Mesodermal cell (in vitro differentiated cells): ENCODE measurements around the gene FKBP14.
"Not testable (repeated sequence)": the region's sequence is repeated elsewhere in the genome, so short reads cannot be mapped to it uniquely, and the experiment has no call there.

Experiments used
- H3K27ac ChIP-seq: 2 replicates; pipeline ENCODE4 v1.7.0; 2013; ENCODE audit warnings: mild to moderate bottlenecking, low read depth, low read length, moderate library complexity; ENCODE audit not compliant: severe bottlenecking
- H3K36me3 ChIP-seq: 2 replicates; pipeline ENCODE4 v1.7.1; 2013; ENCODE audit warnings: mild to moderate bottlenecking, low read length, moderate library complexity; ENCODE audit not compliant: control insufficient read depth, insufficient read depth
- H3K4me1 ChIP-seq: one replicate; pipeline ENCODE4 v1.7.1; 2013; ENCODE audit warnings: mild to moderate bottlenecking, low read length; ENCODE audit not compliant: insufficient read depth, control insufficient read depth, poor library complexity, severe bottlenecking
- H3K4me3 ChIP-seq: 2 replicates; pipeline ENCODE4 v1.7.0; 2013; ENCODE audit warnings: low read length, control low read depth, mild to moderate bottlenecking; ENCODE audit not compliant: insufficient read depth, poor library complexity, severe bottlenecking; ENCODE audit errors: extremely low read depth
- H3K9me3 ChIP-seq: 2 replicates; pipeline ENCODE4 v1.7.1; 2013; ENCODE audit warnings: mild to moderate bottlenecking, low read length, moderate library complexity; ENCODE audit not compliant: control insufficient read depth
- WGBS, 2 experiments: methylation state at CpG; one replicate each; pipeline ENCODE4 v1.1.5; 2013; ENCODE audit warnings: missing lambda C conversion rate in 2 of 2; ENCODE audit not compliant: insufficient coverage in 2 of 2; 5-methylcytosine and 5-hydroxymethylcytosine counted together

The FKBP14 gene

GRCh38 chr7:29974286-29974685 lies 52.2 kb downstream of the FKBP14 start:
- Histone ChIP-seq H3K27ac (no peak overlapping the region), H3K4me1 (peaks cover 16% of the 10 kb centered on the region), H3K4me3 (no peak overlapping the region), H3K36me3 (peaks cover 35% of the 10 kb centered on the region), H3K9me3 (no peaks in the 10 kb centered on the region)
- 60 to 88% methylated on average over 1 to 2 of the region's 3 CpGs for WGBS, 2 experiments

DNA sequence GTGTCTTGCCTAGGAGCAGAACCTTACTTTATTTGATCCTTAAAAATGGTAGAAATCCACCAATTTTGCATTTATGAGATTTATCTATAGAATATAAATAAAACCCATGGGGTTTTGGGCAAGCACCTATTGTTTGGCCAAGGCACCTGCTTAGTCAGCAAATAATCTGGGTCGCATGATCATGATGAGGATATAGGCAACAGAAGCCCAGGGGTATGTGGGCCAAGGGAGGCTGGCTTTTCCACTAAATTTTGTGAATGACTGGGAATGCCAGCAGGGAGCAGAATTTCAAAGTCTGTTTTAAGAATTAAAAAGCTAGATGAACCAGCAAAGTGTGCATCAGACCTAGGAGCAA lies 54.2 kb downstream of the FKBP14 start:
- H3K9me3 ChIP-seq, result no peaks in the 10 kb centered on the region
- no peak overlapping the region for H3K27ac ChIP-seq
- H3K4me1 ChIP-seq, result peaks cover 19% of the 10 kb centered on the region
- peaks cover 32% of the 10 kb centered on the region for H3K36me3 ChIP-seq
- WGBS, 2 experiments, result 92 to 100% methylated on average over 1 of the region's 1 CpG
- no peak overlapping the region for H3K4me3 ChIP-seq

- H3K9me3 ChIP-seq, result no peaks in the 10 kb centered on the region
- H3K4me1 ChIP-seq, result peaks cover 13% of the 10 kb centered on the region
- 67% methylated on average over 1 of the region's 5 CpGs; no CpG with 5 or more reads in 1 of the 2 experiments for WGBS, 2 experiments
- H3K27ac ChIP-seq, result no peak overlapping the region
- peaks cover 32% of the 10 kb centered on the region for H3K36me3 ChIP-seq
- no peak overlapping the region for H3K4me3 ChIP-seq
Measured at GRCh38 chr7:29971566-29972314, 54.8 kb downstream of the FKBP14 start.

GRCh38 chr7:29970158-29970557 lies 56.3 kb downstream of the FKBP14 start:
- no peaks in the 10 kb centered on the region for H3K9me3 ChIP-seq
- peaks cover 37% of the 10 kb centered on the region for H3K36me3 ChIP-seq
- peaks cover 13% of the 10 kb centered on the region for H3K4me1 ChIP-seq
- no peak overlapping the region for H3K27ac ChIP-seq
- WGBS, 2 experiments, result 40 to 67% methylated on average over 1 of the region's 1 CpG
- H3K4me3 ChIP-seq, result no peak overlapping the region

GRCh38 chr7:29969738-29970137 lies 56.8 kb downstream of the FKBP14 start:
- Histone ChIP-seq H3K4me1 (peaks cover 13% of the 10 kb centered on the region), H3K9me3 (no peaks in the 10 kb centered on the region), H3K27ac (no peak overlapping the region), H3K36me3 (peaks cover 42% of the 10 kb centered on the region), H3K4me3 (no peak overlapping the region)
- 83 to 88% methylated on average over 2 of the region's 2 CpGs for WGBS, 2 experiments

DNA sequence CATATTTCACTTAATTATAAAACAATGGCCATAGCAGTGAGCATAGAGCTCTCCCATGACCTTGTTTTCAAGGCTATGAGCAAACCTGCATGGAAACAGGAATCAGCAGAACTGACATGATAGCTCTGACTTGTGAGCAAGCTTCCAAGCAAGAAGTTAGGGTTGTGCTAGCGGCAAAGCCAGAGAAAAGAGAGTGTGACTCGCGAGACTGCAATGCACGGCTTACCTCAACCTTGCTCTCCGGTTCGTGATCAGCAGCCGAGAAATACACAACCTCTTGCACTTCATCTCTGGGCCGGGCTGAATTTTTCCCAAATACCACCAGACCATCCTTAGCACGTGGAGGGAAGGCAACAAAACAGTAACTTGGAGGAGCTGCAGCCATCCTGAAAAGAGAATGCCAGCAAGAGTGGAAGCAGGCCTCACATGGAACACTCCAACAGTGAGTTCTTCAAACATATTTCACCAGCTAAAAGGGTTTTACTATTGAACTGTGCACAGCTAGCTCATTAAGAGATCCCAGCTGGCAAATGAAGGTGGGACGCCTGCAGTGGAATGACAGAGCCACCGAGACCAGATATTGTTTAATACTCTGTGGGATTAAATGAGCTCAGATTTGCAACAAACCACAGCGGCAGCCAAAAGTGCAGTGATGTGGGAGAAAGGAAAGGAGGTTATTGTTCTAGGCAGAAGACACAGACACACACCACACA lies 57.7 kb downstream of the FKBP14 start:
- WGBS, 2 experiments, result 89 to 94% methylated on average over 6 to 9 of the region's 12 CpGs
- H3K4me1 ChIP-seq, result peaks cover 13% of the 10 kb centered on the region
- peaks cover 50% of the 10 kb centered on the region for H3K36me3 ChIP-seq
- H3K9me3 ChIP-seq, result no peaks in the 10 kb centered on the region
- no peak overlapping the region for H3K4me3 ChIP-seq
- peak overlapping the region; percentile 44 for H3K27ac ChIP-seq

DNA sequence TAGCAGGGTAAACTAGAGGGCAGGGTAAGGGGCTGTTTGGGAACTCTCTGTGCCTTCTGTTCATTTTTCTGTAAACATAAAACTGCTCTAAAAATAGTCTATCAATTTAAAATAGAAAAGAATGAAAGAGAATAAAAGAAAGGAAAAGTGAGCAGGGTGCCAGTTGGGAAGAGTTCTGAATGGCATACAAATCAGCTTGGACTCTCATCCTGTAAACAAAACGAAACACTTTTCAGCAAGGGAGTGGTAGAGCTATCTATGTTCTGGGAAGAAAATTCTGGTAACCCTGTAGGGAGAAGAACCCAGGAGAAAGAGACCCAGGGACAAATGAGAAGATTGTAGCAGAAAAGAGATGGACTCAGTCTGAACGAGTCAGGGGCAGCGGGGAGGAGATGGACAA lies 61.5 kb downstream of the FKBP14 start:
- Histone ChIP-seq H3K9me3 (no peaks in the 10 kb centered on the region), H3K27ac (no peak overlapping the region), H3K4me3 (no peak overlapping the region), H3K36me3 (peaks cover 65% of the 10 kb centered on the region), H3K4me1 (peaks cover 11% of the 10 kb centered on the region)
- 96% methylated on average over 3 of the region's 3 CpGs; no CpG with 5 or more reads in 1 of the 2 experiments for WGBS, 2 experiments

DNA sequence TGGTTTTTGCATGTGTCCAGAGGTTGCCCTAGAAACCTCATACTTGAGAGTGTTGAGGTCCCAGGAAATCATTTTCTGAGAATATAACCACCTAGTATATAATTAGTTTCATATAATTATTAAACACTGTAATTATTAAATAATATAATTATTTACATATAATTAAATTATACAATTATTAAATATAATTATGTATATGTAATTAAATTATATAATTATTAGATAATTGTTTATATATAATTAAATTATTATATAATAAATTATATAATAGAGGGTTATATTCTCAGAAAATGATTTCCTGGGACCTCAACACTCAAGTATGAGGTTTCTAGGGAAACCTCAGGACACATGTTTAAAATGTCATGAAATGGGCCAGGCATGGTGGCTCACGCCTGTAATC lies 64.5 kb downstream of the FKBP14 start:
- Histone ChIP-seq H3K27ac (no peak overlapping the region), H3K9me3 (no peaks in the 10 kb centered on the region), H3K4me1 (peaks cover 5% of the 10 kb centered on the region), H3K36me3 (peaks cover 64% of the 10 kb centered on the region), H3K4me3 (no peak overlapping the region)
- 92 to 93% methylated on average over 1 of the region's 1 CpG for WGBS, 2 experiments

DNA sequence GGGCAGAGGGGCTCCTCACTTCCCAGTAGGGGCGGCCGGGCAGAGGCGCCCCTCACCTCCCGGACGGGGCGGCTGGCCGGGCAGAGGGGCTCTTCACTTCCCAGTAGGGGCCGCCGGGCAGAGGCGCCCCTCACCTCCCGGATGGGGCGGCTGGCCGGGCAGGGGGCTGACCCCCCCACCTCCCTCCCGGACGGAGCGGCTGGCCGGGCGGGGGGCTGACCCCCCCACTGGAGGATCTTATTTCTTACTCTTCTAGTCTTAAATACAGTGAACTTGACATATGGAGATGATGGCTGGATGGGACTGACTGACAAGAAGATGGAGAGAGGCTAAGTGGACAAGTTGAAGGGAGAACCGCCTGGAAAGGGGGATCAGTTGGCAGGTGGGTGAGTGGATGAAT lies 64.9 kb downstream of the FKBP14 start:
- H3K4me3 ChIP-seq, H3K4me1 ChIP-seq, H3K9me3 ChIP-seq, H3K27ac ChIP-seq: not testable (repeated sequence)
- peaks cover 68% of the 10 kb centered on the region for H3K36me3 ChIP-seq
- 100% methylated on average over 1 to 6 of the region's 19 CpGs for WGBS, 2 experiments
